ENCODE results near the gene KCNQ1.

KCNQ1 gene

DNA sequence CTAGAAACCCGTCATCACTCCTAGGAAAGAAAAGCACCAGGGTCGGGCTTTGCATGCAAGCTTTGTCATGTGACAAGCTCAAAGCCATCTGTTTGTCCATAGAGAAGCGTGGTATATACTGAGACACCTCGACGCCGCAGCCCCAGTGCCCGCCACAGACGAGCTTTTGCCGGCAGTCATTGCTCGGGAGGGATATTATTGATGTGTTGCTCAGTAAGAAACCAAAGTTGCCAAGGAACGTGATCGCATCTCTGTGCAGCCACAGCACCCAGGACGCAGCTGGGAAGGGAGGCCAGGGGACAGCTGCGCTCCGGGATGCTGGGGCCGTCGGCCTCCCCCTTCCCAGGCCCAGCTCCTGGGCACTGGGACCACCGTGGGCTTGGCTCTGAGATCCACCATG is 344.5 kb downstream of the KCNQ1 start:
- H3K36me3 ChIP-seq (ENCODE audit: insufficient read depth, low read length): no peaks in the 10 kb centered on the region
- no peak overlapping the region for H3K4me2 ChIP-seq (ENCODE audit: insufficient read depth, low read length)
- TF ChIP-seq EZH2 (IDR thresholded peaks at IDR 0.05; ENCODE audit: borderline replicate concordance, low read depth, low read length, severe bottlenecking) (no peak), CTCF (IDR thresholded peaks at IDR 0.05; ENCODE audit: borderline replicate concordance, extremely low read depth, low read length, poor library complexity, severe bottlenecking) (no peak)
- H2AFZ ChIP-seq (ENCODE audit: low read depth, low read length): no peak overlapping the region
- no peaks in the 10 kb centered on the region for H3K79me2 ChIP-seq (ENCODE audit: insufficient read depth, low read length)
- H3K27me3 ChIP-seq (ENCODE audit: insufficient read depth, low read length, poor library complexity): no peaks in the 10 kb centered on the region
- ATAC-seq (ENCODE audit: insufficient read depth, low read depth): no peak
- no peak for DNase-seq
- no peak overlapping the region for H3K27ac ChIP-seq (ENCODE audit: low read length)
- no peak overlapping the region for H3K4me3 ChIP-seq (ENCODE audit: low read depth in 1 of 2, low read length in 2 of 2)
- H3K4me1 ChIP-seq (ENCODE audit: insufficient read depth, low read length): no peaks in the 10 kb centered on the region
- no peaks in the 10 kb centered on the region for H4K20me1 ChIP-seq (ENCODE audit: insufficient read depth, low read length)
- no peaks in the 10 kb centered on the region for H3K9me3 ChIP-seq (ENCODE audit: insufficient read depth, low read length, severe bottlenecking)
- H3K9ac ChIP-seq (ENCODE audit: low read depth, low read length): no peak overlapping the region

- no peak for ATAC-seq (ENCODE audit: insufficient read depth, low read depth)
- H4K20me1 ChIP-seq (ENCODE audit: insufficient read depth, low read length): no peaks in the 10 kb centered on the region
- no peaks in the 10 kb centered on the region for H3K4me1 ChIP-seq (ENCODE audit: insufficient read depth, low read length)
- H3K27ac ChIP-seq (ENCODE audit: low read length): no peak overlapping the region
- H3K4me2 ChIP-seq (ENCODE audit: insufficient read depth, low read length): no peak overlapping the region
- H3K36me3 ChIP-seq (ENCODE audit: insufficient read depth, low read length): no peaks in the 10 kb centered on the region
- H3K79me2 ChIP-seq (ENCODE audit: insufficient read depth, low read length): no peaks in the 10 kb centered on the region
- no peak overlapping the region for H3K9ac ChIP-seq (ENCODE audit: low read depth, low read length)
- no peak overlapping the region for H2AFZ ChIP-seq (ENCODE audit: low read depth, low read length)
- H3K27me3 ChIP-seq (ENCODE audit: insufficient read depth, low read length, poor library complexity): no peaks in the 10 kb centered on the region
- no peak overlapping the region for H3K4me3 ChIP-seq (ENCODE audit: low read depth in 1 of 2, low read length in 2 of 2)
- H3K9me3 ChIP-seq (ENCODE audit: insufficient read depth, low read length, severe bottlenecking): no peaks in the 10 kb centered on the region
- TF ChIP-seq CTCF (IDR thresholded peaks at IDR 0.05; ENCODE audit: borderline replicate concordance, extremely low read depth, low read length, poor library complexity, severe bottlenecking): no peak
- no peak for TF ChIP-seq EZH2 (IDR thresholded peaks at IDR 0.05; ENCODE audit: borderline replicate concordance, low read depth, low read length, severe bottlenecking)
- no peak for DNase-seq
Observed at GRCh38 chr11:2789791-2790567, 345.2 kb downstream of the KCNQ1 start.

DNA sequence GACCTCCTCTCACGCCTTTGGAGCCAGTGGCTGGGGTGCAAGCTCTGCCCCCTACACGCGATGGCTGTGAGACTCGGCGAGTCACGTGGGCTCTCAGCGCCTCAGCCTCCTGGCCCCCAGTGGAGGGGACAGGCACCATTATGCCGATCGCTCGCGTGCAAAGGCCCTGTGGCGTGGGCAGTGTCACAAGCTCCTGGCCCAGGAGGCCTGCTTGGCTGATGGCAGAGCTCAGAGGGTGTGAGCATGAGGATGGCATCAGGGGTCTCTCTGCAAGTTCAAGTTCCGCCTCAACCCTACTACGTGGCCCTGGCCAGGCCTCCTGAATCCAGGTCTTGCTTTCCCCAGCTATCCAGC is 345.7 kb downstream of the KCNQ1 start:
- H3K79me2 ChIP-seq (ENCODE audit: insufficient read depth, low read length): no peaks in the 10 kb centered on the region
- H3K9ac ChIP-seq (ENCODE audit: low read depth, low read length): no peak overlapping the region
- H3K4me2 ChIP-seq (ENCODE audit: insufficient read depth, low read length): no peak overlapping the region
- H3K4me1 ChIP-seq (ENCODE audit: insufficient read depth, low read length): no peaks in the 10 kb centered on the region
- no peaks in the 10 kb centered on the region for H3K36me3 ChIP-seq (ENCODE audit: insufficient read depth, low read length)
- DNase-seq: no peak
- H4K20me1 ChIP-seq (ENCODE audit: insufficient read depth, low read length): no peaks in the 10 kb centered on the region
- H2AFZ ChIP-seq (ENCODE audit: low read depth, low read length): no peak overlapping the region
- H3K27ac ChIP-seq (ENCODE audit: low read length): no peak overlapping the region
- TF ChIP-seq CTCF (IDR thresholded peaks at IDR 0.05; ENCODE audit: borderline replicate concordance, extremely low read depth, low read length, poor library complexity, severe bottlenecking) (no peak), EZH2 (IDR thresholded peaks at IDR 0.05; ENCODE audit: borderline replicate concordance, low read depth, low read length, severe bottlenecking) (no peak)
- no peak for ATAC-seq (ENCODE audit: insufficient read depth, low read depth)
- no peak overlapping the region for H3K4me3 ChIP-seq (ENCODE audit: low read depth in 1 of 2, low read length in 2 of 2)
- no peaks in the 10 kb centered on the region for H3K27me3 ChIP-seq (ENCODE audit: insufficient read depth, low read length, poor library complexity)
- H3K9me3 ChIP-seq (ENCODE audit: insufficient read depth, low read length, severe bottlenecking): no peaks in the 10 kb centered on the region
